ENCODE data around the gene DTX2.
"Not testable (repeated sequence)": the region's sequence is repeated elsewhere in the genome, so short reads cannot be mapped to it uniquely, and the experiment has no call there.

Gene DTX2

DNA sequence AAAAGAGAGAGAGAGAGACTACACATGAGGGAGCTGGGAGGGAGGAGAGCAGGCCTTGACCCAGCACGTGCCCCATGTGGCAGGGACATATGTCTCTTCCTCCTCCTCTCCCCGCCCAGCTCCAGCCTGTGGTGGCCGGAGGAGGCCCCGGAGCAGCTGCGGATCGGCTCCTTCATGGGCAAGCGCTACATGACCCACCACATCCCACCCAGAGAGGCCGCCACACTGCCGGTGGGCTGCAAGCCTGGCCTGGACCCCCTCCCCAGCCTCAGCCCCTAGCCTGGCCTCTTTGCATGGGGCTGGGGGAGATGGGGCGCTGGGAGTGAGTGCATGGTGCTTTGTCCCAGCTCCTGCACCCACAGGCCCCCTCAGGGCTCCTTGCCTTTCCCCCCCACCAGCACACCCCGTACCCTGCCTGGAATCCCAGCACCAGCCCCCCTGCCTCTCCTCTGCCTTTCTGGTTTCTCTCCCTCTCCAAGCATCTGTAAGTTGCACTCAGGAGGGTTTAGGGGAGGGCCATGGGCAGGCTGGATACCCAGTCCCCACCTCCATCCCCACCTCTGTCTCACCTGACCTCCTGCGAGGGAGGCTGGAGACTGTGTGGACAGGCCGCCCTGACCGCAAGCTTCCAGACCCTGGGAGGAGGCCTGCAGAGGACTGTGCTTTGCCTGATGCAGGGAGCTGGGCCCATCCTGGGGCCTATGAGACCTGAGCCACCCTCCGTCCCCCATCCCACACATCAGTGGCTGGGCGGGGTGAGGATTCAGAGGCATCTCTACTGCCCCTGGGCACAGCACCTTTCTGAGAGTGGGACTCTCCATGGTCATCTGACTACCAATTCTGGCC lies 53.6 kb downstream of the DTX2 start:
- no peaks in the 10 kb centered on the region for H3K9me3 ChIP-seq
- no peaks in the 10 kb centered on the region for H3K36me3 ChIP-seq
- H3K27ac ChIP-seq: no peak overlapping the region
- H3K4me1 ChIP-seq (ENCODE audit: control insufficient read depth in 1 of 2, insufficient read depth in 1 of 2, low read depth in 1 of 2, low read length in 1 of 2): no peaks in the 10 kb centered on the region
- TF ChIP-seq, protein P1, sequence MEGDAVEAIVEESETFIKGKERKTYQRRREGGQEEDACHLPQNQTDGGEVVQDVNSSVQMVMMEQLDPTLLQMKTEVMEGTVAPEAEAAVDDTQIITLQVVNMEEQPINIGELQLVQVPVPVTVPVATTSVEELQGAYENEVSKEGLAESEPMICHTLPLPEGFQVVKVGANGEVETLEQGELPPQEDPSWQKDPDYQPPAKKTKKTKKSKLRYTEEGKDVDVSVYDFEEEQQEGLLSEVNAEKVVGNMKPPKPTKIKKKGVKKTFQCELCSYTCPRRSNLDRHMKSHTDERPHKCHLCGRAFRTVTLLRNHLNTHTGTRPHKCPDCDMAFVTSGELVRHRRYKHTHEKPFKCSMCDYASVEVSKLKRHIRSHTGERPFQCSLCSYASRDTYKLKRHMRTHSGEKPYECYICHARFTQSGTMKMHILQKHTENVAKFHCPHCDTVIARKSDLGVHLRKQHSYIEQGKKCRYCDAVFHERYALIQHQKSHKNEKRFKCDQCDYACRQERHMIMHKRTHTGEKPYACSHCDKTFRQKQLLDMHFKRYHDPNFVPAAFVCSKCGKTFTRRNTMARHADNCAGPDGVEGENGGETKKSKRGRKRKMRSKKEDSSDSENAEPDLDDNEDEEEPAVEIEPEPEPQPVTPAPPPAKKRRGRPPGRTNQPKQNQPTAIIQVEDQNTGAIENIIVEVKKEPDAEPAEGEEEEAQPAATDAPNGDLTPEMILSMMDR (IDR thresholded peaks at IDR 0.05): no peak
- H3K4me3 ChIP-seq (ENCODE audit: low read depth in 1 of 2, low read length in 1 of 2): no peak overlapping the region
- peaks cover 2% of the 10 kb centered on the region for H3K27me3 ChIP-seq

DNA sequence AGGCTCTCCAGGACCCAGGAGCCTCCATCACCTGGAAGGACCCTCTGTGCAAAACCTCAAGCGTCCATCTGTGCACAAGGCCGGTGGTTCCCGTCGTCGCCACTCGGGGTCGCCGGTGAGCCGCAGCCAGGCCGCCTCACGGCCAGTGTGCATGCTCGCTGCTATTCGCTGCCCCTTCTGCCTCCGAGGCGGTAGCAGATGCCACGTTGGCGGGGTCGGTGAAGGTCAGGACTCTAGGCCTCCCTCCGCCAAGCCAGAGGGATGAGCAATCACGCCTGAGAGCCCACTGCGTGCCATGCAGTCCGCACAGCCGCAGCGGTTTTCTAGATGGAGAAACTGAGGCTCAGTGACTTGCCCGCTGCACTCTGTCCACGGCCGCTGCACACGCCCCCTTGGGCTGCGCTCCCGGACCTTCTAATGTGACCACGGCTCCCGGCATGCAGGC lies 54.5 kb downstream of the DTX2 start:
- Histone ChIP-seq H3K36me3 (no peaks in the 10 kb centered on the region), H3K4me1 (ENCODE audit: control insufficient read depth in 1 of 2, insufficient read depth in 1 of 2, low read depth in 1 of 2, low read length in 1 of 2) (no peaks in the 10 kb centered on the region), H3K27me3 (no peaks in the 10 kb centered on the region), H3K4me3 (ENCODE audit: low read depth in 1 of 2, low read length in 1 of 2) (no peak overlapping the region), H3K27ac (no peak overlapping the region), H3K9me3 (no peaks in the 10 kb centered on the region)
- TF ChIP-seq, protein P1 (IDR thresholded peaks at IDR 0.05): peak; percentile 23

DNA sequence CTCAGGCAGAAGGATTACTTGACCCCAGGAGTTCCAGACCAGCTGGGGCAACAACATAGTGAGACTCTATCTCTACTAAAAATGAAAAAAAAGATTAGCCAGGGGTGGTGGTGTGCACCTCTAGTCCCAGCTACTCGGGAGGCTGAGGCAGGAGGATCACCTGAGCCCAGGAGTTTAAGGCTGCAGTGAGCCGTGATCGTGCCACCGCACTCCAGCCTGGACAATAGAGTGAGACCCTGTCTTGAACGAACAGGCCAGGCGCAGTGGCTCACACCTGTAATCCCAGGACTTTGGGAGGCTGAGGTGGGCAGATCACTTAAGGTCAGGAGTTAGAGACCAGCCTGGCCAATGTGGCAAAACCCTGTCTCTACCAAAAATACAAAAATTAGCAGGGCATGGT lies 55.4 kb downstream of the DTX2 start:
- not testable (repeated sequence) for H3K36me3 ChIP-seq; H3K27me3 ChIP-seq; H3K4me3 ChIP-seq (ENCODE audit: low read depth in 1 of 2, low read length in 1 of 2); H3K27ac ChIP-seq; H3K9me3 ChIP-seq; H3K4me1 ChIP-seq (ENCODE audit: control insufficient read depth in 1 of 2, insufficient read depth in 1 of 2, low read depth in 1 of 2, low read length in 1 of 2)

DNA sequence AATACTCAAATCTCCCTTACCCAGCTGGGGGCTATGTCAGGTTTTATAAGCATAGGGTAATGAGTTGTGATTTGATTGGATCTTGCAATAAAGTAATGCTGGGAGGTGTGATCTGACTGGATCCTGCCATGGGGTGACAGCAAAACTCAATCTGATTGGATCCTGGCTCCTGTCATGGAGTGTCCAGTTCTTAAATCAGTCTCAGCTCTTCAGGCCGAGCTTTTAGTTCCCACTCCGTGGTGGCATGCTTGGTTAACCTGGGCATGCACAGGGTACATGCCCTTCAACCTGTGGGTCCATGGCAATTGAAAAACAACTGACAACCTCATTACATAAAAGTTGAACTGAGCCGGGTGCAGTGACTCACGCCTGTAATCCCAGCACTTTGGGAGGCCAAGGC lies 64.7 kb downstream of the DTX2 start:
- not testable (repeated sequence) for H3K27me3 ChIP-seq; H3K9me3 ChIP-seq; H3K36me3 ChIP-seq; H3K27ac ChIP-seq; H3K4me1 ChIP-seq (ENCODE audit: control insufficient read depth in 1 of 2, insufficient read depth in 1 of 2, low read depth in 1 of 2, low read length in 1 of 2); H3K4me3 ChIP-seq (ENCODE audit: low read depth in 1 of 2, low read length in 1 of 2)

DNA sequence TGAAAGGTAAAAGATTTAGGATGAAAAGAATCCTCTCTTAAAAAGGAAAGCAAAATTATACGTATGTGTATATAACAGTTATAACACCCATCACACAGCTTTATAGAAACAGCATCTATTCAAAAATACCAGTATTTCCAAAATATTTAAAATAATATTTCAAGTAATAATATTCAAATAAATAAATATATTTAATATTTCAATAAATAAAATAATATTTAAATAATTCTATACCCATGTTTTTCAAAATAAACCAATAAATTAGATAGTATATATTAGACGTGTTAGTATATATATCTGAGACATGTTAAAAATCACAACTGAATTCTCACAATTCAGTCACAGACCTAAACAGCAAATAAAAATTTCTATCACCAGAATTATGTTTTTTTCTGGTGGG lies 70.1 kb downstream of the DTX2 start:
- H3K36me3 ChIP-seq; H3K27ac ChIP-seq; H3K9me3 ChIP-seq; H3K4me1 ChIP-seq (ENCODE audit: control insufficient read depth in 1 of 2, insufficient read depth in 1 of 2, low read depth in 1 of 2, low read length in 1 of 2); H3K4me3 ChIP-seq (ENCODE audit: low read depth in 1 of 2, low read length in 1 of 2); H3K27me3 ChIP-seq: not testable (repeated sequence)

DNA sequence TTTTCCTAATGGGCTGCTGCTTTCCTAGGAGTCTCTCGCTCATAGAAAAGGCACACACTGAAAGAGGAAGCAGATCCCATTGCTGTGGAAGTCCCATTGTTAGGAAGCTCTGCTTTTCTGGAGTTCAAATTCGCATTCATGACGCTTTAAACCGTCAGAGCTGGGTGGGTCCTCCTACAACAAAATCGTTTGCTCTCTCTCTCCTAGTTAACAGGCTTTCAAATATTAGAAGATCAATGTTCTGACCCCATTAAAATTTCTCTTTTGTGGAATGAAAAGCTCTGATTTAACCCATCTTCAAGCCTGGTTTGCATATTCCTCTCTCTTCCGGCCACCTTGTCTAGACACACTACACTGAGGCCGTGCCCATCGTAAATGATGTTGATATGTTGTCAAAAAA lies 81.7 kb downstream of the DTX2 start, which contains the start of gene SPDYE16:
Gene SPDYE16, minus strand, starts transcription at position 101 of the 400 bp plus-strand sequence. CDS start 1,838 bp downstream, outside the sequence.
- H3K27ac ChIP-seq; H3K27me3 ChIP-seq; H3K9me3 ChIP-seq; H3K4me3 ChIP-seq (ENCODE audit: low read depth in 1 of 2, low read length in 1 of 2); H3K36me3 ChIP-seq; H3K4me1 ChIP-seq (ENCODE audit: control insufficient read depth in 1 of 2, insufficient read depth in 1 of 2, low read depth in 1 of 2, low read length in 1 of 2): not testable (repeated sequence)

DNA sequence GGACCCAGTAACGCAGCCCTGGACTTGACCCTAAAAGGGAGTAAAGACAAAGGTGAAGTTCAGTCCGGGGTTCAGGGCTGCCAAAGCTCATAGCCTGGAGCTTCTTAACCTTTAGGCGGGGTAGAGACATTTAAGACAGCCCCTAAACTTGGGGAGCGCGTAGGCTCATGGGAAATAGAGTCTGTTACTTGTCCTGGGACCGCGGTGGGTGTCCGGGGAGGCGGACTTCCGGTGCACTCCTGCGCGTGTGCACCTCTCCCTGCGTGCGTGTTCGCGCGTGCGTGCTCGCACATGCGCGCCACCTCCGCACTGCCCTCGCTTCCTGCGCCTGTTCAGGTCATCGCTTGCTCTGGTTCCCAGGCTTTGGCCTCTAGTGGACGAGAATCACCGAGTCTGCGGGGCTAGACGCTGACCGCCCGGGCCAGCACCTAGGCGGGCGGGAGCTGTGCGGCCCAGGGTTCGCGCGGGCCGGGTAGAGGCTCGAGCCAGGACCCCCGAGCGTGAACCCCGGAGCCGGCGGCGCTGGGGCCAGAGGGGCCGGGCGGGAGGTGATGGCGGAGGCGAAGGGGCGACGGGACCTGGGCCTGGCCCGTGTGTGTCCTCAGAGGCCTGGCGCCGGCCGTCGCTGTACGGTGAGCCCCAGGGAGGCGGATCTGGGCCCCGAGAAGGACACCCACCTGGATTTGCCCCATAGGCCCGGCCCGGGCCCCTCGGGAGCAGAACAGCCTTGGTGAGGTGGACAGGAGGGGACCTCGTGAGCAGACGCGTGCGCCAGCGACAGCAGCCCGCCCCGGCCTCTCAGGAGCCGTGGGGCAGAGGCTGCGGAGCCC lies 87.7 kb downstream of the DTX2 start:
- H3K9me3 ChIP-seq; H3K4me1 ChIP-seq (ENCODE audit: control insufficient read depth in 1 of 2, insufficient read depth in 1 of 2, low read depth in 1 of 2, low read length in 1 of 2); H3K27me3 ChIP-seq; H3K36me3 ChIP-seq: not testable (repeated sequence)
- peak overlapping the region; percentile 71 to 86 for H3K4me3 ChIP-seq (ENCODE audit: low read depth in 1 of 2, low read length in 1 of 2)
- peak overlapping the region; percentile 93 for H3K27ac ChIP-seq

DNA sequence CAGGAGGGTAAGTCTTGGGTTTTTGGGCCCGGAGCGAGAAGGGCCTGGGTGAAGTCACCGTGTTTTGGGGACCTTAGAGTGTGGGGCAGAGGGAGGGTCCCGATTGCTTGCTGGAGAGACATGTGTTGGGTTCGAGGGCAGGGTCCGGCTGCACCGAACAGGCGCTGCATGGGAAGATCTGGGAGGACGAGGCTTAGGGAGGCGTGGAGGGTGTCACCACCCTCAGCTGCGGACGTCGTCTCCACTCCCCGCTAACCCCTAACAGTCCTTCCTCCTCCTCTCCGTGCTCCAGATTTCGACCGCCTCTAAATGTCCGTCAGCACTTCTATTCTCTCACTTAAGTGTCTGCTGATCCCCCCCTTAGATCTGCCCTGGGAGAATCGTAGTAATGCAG lies 88.3 kb downstream of the DTX2 start:
- H3K27ac ChIP-seq: peak overlapping the region; percentile 93

DNA sequence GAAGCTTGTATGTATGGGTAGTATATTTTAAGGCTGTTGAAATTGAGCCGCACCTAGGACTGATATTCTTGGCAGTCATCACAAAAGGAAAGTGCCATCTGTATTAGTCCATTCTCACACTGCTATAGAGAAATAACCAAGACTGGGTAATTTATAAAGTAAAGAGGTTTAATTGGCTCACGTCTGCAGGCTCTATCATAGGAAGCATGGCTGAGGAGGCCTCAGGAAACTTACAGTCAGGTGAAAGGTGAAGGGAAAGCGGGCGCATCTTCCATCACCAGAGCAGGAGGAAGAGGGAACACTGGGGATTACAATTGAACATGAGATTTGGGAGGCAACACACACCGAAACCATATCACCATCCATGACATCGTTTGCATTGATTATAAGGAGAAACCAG lies 90.5 kb downstream of the DTX2 start:
- not testable (repeated sequence) for H3K36me3 ChIP-seq; H3K9me3 ChIP-seq; H3K27ac ChIP-seq; H3K4me3 ChIP-seq (ENCODE audit: low read depth in 1 of 2, low read length in 1 of 2); H3K4me1 ChIP-seq (ENCODE audit: control insufficient read depth in 1 of 2, insufficient read depth in 1 of 2, low read depth in 1 of 2, low read length in 1 of 2); H3K27me3 ChIP-seq

More for the DNA sequence above, 88.3 kb downstream of the DTX2 start:
- peak overlapping the region; percentile 71 to 86 for H3K4me3 ChIP-seq (ENCODE audit: low read depth in 1 of 2, low read length in 1 of 2)
- H3K4me1 ChIP-seq (ENCODE audit: control insufficient read depth in 1 of 2, insufficient read depth in 1 of 2, low read depth in 1 of 2, low read length in 1 of 2); H3K9me3 ChIP-seq; H3K27me3 ChIP-seq; H3K36me3 ChIP-seq: not testable (repeated sequence)
